GM12892 (cell line): ENCODE measurements around the gene MYO1D.

Source experiments
- POLR2AphosphoS5 ChIP-seq: IDR thresholded peaks from 2 replicates; pipeline ENCODE4 v1.6.1; 2011; ENCODE audit warnings: low read depth, low read length, control low read depth
- TAF1 ChIP-seq: IDR thresholded peaks from 2 replicates; pipeline ENCODE4 v1.6.1; 2011; ENCODE audit warnings: low read depth, mild to moderate bottlenecking, control low read depth, low read length, borderline replicate concordance

DNA sequence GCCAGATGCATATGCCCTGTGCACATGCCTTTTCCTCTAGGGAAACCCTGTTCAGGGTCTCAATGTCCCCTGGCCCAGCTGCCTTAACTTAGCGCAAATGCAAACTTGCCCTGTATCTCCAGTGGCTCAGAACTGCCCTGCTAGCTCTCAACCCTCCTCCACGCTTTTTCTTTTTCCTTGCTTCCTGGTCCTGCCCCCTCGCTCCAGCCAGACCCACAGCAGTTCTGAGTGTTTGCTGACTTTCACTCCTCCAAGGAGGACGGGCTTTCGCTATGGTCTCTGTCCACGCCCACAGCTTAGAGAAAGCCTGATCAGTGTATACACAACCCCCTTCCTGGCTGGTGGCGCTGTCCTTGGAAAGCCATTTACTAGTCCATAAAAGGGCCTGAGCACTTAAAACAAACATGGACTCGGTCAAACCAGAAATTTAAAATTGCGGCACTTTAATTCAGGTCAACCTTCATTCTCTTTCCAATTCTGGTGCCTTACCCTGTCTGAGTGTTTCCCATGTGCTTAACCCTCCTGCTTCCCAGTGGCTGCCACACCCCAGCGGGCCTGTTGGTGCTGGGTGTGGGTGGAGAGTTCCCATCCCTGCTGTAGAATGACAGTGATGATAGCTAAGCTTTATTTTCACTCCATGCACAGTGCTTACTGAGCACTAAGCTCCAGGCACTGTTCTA, 35.4 kb upstream of the MYO1D start:
- TF ChIP-seq TAF1 (no peak), POLR2AphosphoS5 (no peak)
